ENCODE data around the gene MRAS.

MRAS gene

DNA sequence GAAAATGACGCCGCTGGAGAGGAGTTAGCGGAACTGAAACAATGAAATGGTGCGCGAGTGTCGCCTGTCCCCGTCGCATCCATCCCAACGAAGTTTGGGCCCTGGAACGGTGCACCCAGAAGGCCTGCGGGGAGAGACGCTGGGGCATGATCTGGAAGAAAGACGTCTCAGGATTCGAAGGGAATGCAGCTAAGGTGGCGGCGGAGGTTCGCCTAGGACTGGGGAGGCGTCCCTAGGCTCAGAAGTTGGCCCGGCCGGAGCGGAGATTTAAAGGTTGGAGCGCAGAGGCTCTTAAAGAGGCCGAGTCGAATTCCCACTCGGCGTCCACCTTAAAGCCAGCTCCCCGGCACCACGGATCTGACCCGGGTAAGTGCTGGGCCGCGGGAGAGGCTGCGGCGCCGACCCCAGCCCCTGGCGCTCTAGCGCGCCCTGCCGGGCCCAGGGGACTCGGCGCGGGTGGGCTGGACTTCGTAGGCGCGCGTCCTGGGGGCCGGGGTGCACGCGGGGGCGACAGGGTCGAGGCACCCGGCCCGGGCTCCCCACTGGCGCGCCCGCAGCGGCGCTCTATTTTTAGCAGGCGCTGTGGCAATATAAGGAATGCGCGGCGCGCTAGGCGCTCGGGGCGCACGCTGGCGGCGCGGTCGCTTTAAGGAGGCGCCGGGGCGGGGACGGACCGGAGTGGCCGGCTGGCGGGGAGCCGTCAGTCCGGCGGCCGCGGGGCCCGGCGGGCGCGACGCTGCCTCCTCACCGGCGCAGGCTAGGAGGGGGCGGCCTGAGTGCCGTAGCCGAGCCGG is at the start of gene MRAS:
Gene MRAS (plus strand): TSS at position 620 of the 794 bp plus-strand sequence. CDS start 24,305 bp downstream, outside the sequence.
- no peaks in the 10 kb centered on the region for H4K20me1 ChIP-seq (ENCODE audit: low read depth, low read length)
- no peaks in the 10 kb centered on the region for H3K79me2 ChIP-seq (ENCODE audit: insufficient read depth, low read length)
- H3F3A ChIP-seq (ENCODE audit: insufficient read depth): no peaks in the 10 kb centered on the region
- no peak within 1 kb of the TSS for H3K27ac ChIP-seq (ENCODE audit: low read depth, low read length)
- TF ChIP-seq, protein P1, sequence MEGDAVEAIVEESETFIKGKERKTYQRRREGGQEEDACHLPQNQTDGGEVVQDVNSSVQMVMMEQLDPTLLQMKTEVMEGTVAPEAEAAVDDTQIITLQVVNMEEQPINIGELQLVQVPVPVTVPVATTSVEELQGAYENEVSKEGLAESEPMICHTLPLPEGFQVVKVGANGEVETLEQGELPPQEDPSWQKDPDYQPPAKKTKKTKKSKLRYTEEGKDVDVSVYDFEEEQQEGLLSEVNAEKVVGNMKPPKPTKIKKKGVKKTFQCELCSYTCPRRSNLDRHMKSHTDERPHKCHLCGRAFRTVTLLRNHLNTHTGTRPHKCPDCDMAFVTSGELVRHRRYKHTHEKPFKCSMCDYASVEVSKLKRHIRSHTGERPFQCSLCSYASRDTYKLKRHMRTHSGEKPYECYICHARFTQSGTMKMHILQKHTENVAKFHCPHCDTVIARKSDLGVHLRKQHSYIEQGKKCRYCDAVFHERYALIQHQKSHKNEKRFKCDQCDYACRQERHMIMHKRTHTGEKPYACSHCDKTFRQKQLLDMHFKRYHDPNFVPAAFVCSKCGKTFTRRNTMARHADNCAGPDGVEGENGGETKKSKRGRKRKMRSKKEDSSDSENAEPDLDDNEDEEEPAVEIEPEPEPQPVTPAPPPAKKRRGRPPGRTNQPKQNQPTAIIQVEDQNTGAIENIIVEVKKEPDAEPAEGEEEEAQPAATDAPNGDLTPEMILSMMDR (IDR thresholded peaks at IDR 0.05; ENCODE audit: insufficient read depth, low read length, poor library complexity, severe bottlenecking): no peak
- H3K9ac ChIP-seq (ENCODE audit: low read length): no peak within 1 kb of the TSS
- no peak within 1 kb of the TSS for H3K4me2 ChIP-seq (ENCODE audit: low read depth, low read length, poor library complexity, severe bottlenecking)
- no peak within 1 kb of the TSS for H2AFZ ChIP-seq (ENCODE audit: low read depth, low read length, severe bottlenecking)
- no peaks in the 10 kb centered on the region for H3K36me3 ChIP-seq (ENCODE audit: low read length)
- no peaks in the 10 kb centered on the region for H3K9me3 ChIP-seq (ENCODE audit: insufficient read depth, low read length)
- no peaks in the 10 kb centered on the region for H3K9me2 ChIP-seq (replicated peaks; ENCODE audit: insufficient read depth, low read length)
- no peaks in the 10 kb centered on the region for H3K27me3 ChIP-seq (ENCODE audit: low read length)
- H3K4me3 ChIP-seq (ENCODE audit: insufficient read depth, low read length, poor library complexity, severe bottlenecking): no peak within 1 kb of the TSS

DNA sequence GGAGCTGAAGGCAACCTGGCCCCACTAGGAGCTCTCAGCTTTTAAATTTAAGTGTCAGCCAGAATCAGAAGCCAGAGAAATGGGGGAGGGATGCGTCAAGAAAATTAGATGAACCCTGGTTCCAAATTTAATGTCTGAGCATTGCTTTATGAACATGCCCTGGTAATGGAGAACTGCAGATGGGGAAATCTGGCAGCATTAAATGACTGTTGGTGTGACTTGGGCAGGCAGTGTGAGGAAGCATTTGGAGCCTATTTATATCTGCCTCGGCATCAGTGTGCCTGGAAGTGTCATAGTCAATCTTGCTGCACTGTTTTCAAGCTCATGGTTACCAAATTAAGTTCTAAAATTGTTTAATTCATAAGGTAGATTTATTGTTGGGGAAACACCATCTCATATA is 47.7 kb upstream of the MRAS start:
- no peak overlapping the region for H3K9ac ChIP-seq (ENCODE audit: low read length)
- H3K36me3 ChIP-seq (ENCODE audit: low read length): 0 out of 2 replicates have a peak, but pooled peaks cover 3% of the 10 kb centered on the region
- no peak overlapping the region for H3K4me3 ChIP-seq (ENCODE audit: insufficient read depth, low read length, poor library complexity, severe bottlenecking)
- no peaks in the 10 kb centered on the region for H4K20me1 ChIP-seq (ENCODE audit: low read depth, low read length)
- H3K9me3 ChIP-seq (ENCODE audit: insufficient read depth, low read length): no peaks in the 10 kb centered on the region
- H3F3A ChIP-seq (ENCODE audit: insufficient read depth): no peaks in the 10 kb centered on the region
- H3K79me2 ChIP-seq (ENCODE audit: insufficient read depth, low read length): no peaks in the 10 kb centered on the region
- H3K27me3 ChIP-seq (ENCODE audit: low read length): no peaks in the 10 kb centered on the region
- no peaks in the 10 kb centered on the region for H3K9me2 ChIP-seq (replicated peaks; ENCODE audit: insufficient read depth, low read length)
- TF ChIP-seq, protein P1 (IDR thresholded peaks at IDR 0.05; ENCODE audit: insufficient read depth, low read length, poor library complexity, severe bottlenecking): no peak
- TF ChIP-seq EZH2phosphoT487 (conservative IDR thresholded peaks at IDR 0.05; ENCODE audit: low read length): no peak
- no peak overlapping the region for H2AFZ ChIP-seq (ENCODE audit: low read depth, low read length, severe bottlenecking)
- no peak overlapping the region for H3K27ac ChIP-seq (ENCODE audit: low read depth, low read length)
- no peak overlapping the region for H3K4me2 ChIP-seq (ENCODE audit: low read depth, low read length, poor library complexity, severe bottlenecking)

DNA sequence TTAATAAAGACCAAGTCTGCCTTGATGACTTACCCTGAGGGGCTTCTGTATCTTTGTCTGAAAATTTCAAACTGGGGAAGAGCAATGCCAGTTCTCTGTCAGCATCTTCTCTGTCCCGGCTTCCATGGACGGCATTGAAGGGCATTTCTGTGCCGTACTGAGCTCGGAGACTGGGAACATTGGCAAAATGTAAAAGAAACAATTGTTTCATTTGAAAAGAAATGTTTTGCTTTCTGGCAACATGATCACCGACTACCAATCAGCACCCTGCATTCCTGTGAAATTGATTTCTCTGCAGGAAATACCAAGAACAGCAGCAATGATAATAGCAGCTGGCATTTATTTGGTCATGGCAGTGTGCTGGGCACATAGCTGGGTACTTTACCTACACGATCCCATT is 44.9 kb upstream of the MRAS start:
- Histone ChIP-seq H3K9me2 (replicated peaks; ENCODE audit: insufficient read depth, low read length) (no peaks in the 10 kb centered on the region), H2AFZ (ENCODE audit: low read depth, low read length, severe bottlenecking) (no peak overlapping the region), H3F3A (ENCODE audit: insufficient read depth) (no peaks in the 10 kb centered on the region), H3K9ac (ENCODE audit: low read length) (no peak overlapping the region), H3K36me3 (ENCODE audit: low read length) (no peaks in the 10 kb centered on the region), H3K4me2 (ENCODE audit: low read depth, low read length, poor library complexity, severe bottlenecking) (no peak overlapping the region), H3K9me3 (ENCODE audit: insufficient read depth, low read length) (peaks cover 3% of the 10 kb centered on the region; the same call in 1 of the 2 replicates), H4K20me1 (ENCODE audit: low read depth, low read length) (no peaks in the 10 kb centered on the region), H3K79me2 (ENCODE audit: insufficient read depth, low read length) (no peaks in the 10 kb centered on the region), H3K4me3 (ENCODE audit: insufficient read depth, low read length, poor library complexity, severe bottlenecking) (no peak overlapping the region), H3K27ac (ENCODE audit: low read depth, low read length) (no peak overlapping the region), H3K27me3 (ENCODE audit: low read length) (no peaks in the 10 kb centered on the region)
- TF ChIP-seq EZH2phosphoT487 (conservative IDR thresholded peaks at IDR 0.05; ENCODE audit: low read length): no peak
- TF ChIP-seq, protein P1 (IDR thresholded peaks at IDR 0.05; ENCODE audit: insufficient read depth, low read length, poor library complexity, severe bottlenecking): no peak

All from SU-DHL-6 (cell line).